Nephron (organoid): ENCODE results near the gene FAM81A.

Experiments used
- H3K27ac Mint-ChIP-seq, 3 experiments: 2 replicates each; pipeline ENCODE4 v1.8.0; 2020; ENCODE audit warnings: mixed read lengths in 3 of 3, mild to moderate bottlenecking in 2 of 3, moderate library complexity in 1 of 3
- H3K27me3 Mint-ChIP-seq: 2 replicates; pipeline ENCODE4 v1.8.0; 2021; ENCODE audit warnings: low read depth, mild to moderate bottlenecking, moderate library complexity, mixed read lengths
- H3K36me3 Mint-ChIP-seq: 2 replicates; pipeline ENCODE4 v1.8.0; 2020; ENCODE audit warnings: low read depth, mixed read lengths
- H3K4me1 Mint-ChIP-seq: 2 replicates; pipeline ENCODE4 v1.8.0; 2020; ENCODE audit warnings: mixed read lengths
- H3K4me3 Mint-ChIP-seq, 3 experiments: 2 replicates each; pipeline ENCODE4 v1.8.0; 2020; ENCODE audit warnings: mild to moderate bottlenecking in 3 of 3, mixed read lengths in 3 of 3, moderate library complexity in 2 of 3
- H3K9me3 Mint-ChIP-seq: 2 replicates; pipeline ENCODE4 v1.8.0; 2020; ENCODE audit warnings: mixed read lengths
- TF ChIP-seq, protein P1 (sequence below), 3 experiments: fragments of 200-600 bp; sonication (generic); IDR thresholded peaks; one replicate each; pipeline ENCODE4 v1.5.0; 2021; ENCODE audit warnings: antibody characterized with exemption in 3 of 3; ENCODE audit not compliant: unreplicated experiment in 3 of 3

The FAM81A gene

GRCh38 chr15:59515190-59515589 is 77.2 kb downstream of the FAM81A start:
- Mint-ChIP-seq H3K27ac (no peak overlapping the region), H3K36me3 (no peaks in the 10 kb centered on the region), H3K4me1 (no peaks in the 10 kb centered on the region), H3K27me3 (no peaks in the 10 kb centered on the region), H3K4me3 (no peak overlapping the region), H3K9me3 (no peaks in the 10 kb centered on the region)
- TF ChIP-seq, protein P1, sequence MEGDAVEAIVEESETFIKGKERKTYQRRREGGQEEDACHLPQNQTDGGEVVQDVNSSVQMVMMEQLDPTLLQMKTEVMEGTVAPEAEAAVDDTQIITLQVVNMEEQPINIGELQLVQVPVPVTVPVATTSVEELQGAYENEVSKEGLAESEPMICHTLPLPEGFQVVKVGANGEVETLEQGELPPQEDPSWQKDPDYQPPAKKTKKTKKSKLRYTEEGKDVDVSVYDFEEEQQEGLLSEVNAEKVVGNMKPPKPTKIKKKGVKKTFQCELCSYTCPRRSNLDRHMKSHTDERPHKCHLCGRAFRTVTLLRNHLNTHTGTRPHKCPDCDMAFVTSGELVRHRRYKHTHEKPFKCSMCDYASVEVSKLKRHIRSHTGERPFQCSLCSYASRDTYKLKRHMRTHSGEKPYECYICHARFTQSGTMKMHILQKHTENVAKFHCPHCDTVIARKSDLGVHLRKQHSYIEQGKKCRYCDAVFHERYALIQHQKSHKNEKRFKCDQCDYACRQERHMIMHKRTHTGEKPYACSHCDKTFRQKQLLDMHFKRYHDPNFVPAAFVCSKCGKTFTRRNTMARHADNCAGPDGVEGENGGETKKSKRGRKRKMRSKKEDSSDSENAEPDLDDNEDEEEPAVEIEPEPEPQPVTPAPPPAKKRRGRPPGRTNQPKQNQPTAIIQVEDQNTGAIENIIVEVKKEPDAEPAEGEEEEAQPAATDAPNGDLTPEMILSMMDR (IDR thresholded peaks at IDR 0.05; ENCODE audit: unreplicated experiment in 3 of 3), result no peak

- no peaks in the 10 kb centered on the region for H3K27me3 Mint-ChIP-seq
- H3K27ac Mint-ChIP-seq, result no peak overlapping the region
- no peaks in the 10 kb centered on the region for H3K4me1 Mint-ChIP-seq
- H3K4me3 Mint-ChIP-seq, result no peak overlapping the region
- TF ChIP-seq, protein P1 (IDR thresholded peaks at IDR 0.05; ENCODE audit: unreplicated experiment in 3 of 3), result no peak
- H3K36me3 Mint-ChIP-seq, result no peaks in the 10 kb centered on the region
- no peaks in the 10 kb centered on the region for H3K9me3 Mint-ChIP-seq
Observed at GRCh38 chr15:59516655-59517461, 78.9 kb downstream of the FAM81A start.

GRCh38 chr15:59519329-59519728 is 81.3 kb downstream of the FAM81A start:
- H3K36me3 Mint-ChIP-seq, result no peaks in the 10 kb centered on the region
- TF ChIP-seq, protein P1 (IDR thresholded peaks at IDR 0.05; ENCODE audit: unreplicated experiment in 3 of 3), result no peak
- H3K4me3 Mint-ChIP-seq, result no peak overlapping the region
- no peaks in the 10 kb centered on the region for H3K27me3 Mint-ChIP-seq
- H3K27ac Mint-ChIP-seq, result no peak overlapping the region
- no peaks in the 10 kb centered on the region for H3K4me1 Mint-ChIP-seq
- H3K9me3 Mint-ChIP-seq, result no peaks in the 10 kb centered on the region

- H3K9me3 Mint-ChIP-seq, result no peaks in the 10 kb centered on the region
- H3K4me1 Mint-ChIP-seq, result no peaks in the 10 kb centered on the region
- no peak overlapping the region for H3K27ac Mint-ChIP-seq
- H3K4me3 Mint-ChIP-seq, result no peak overlapping the region
- no peaks in the 10 kb centered on the region for H3K36me3 Mint-ChIP-seq
- TF ChIP-seq, protein P1 (IDR thresholded peaks at IDR 0.05; ENCODE audit: unreplicated experiment in 3 of 3), result no peak
- no peaks in the 10 kb centered on the region for H3K27me3 Mint-ChIP-seq
Observed at GRCh38 chr15:59521443-59521842, 83.5 kb downstream of the FAM81A start.

DNA sequence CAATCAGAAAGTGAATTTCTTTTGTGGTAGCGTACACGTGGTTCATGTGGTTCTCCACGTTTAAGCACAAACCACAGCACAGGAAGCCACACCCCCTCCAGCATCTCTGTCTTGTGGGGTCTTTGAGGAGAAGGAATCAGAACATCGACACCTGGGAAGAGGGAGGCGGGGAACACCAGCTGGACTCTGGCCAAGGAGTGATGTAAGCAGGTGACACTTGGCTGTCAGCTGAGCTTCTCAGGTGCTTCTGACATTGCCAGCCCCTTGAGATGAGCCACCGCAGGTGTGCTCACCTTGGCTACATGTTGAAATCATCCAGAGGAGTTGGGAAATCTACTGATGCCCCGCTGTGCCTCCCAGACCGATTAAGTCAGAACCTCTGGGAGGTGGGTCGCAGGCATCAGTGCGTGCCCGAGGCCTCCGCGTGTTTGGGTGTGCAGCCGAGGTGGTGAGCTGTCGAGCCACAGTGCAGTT is 85.0 kb downstream of the FAM81A start:
- Mint-ChIP-seq H3K27me3 (no peaks in the 10 kb centered on the region), H3K9me3 (no peaks in the 10 kb centered on the region), H3K4me3 (no peak overlapping the region)

More for the DNA sequence above, 85.0 kb downstream of the FAM81A start:
- TF ChIP-seq, protein P1 (IDR thresholded peaks at IDR 0.05; ENCODE audit: unreplicated experiment in 3 of 3), result no peak
- Mint-ChIP-seq H3K4me1 (no peaks in the 10 kb centered on the region), H3K27ac (no peak overlapping the region), H3K36me3 (no peaks in the 10 kb centered on the region)
